ENCODE results near the gene WDR70. TPM values are rescaled to one million over a fixed set of nuclear protein-coding genes. Genes with fewer than 3 reads are reported as not detected.
"Not testable (repeated sequence)": the region's sequence is repeated elsewhere in the genome, so short reads cannot be mapped to it uniquely, and the experiment has no call there.

Gene WDR70
- total RNA-seq, 1 experiment from 2014 or later: 25.0 TPM

- no peaks in the 10 kb centered on the region for H3K4me1 ChIP-seq (ENCODE audit: insufficient read depth, low read length)
- CTCF ChIA-PET: interaction anchor here (0.5 kb wide), 1 partner anchor 1031 kb away, joined by 3 read pairs; no protein-coding TSS in a partner anchor
- H4K20me1 ChIP-seq (ENCODE audit: low read length): no peaks in the 10 kb centered on the region
- no peak overlapping the region for H2AFZ ChIP-seq (ENCODE audit: low read length)
- no TSS peak for BruUV-seq (replicated peaks)
- H3K27me3 ChIP-seq (ENCODE audit: low read length): no peaks in the 10 kb centered on the region
- no peak overlapping the region for H3K27ac ChIP-seq (ENCODE audit: low read length)
- no peaks in the 10 kb centered on the region for H3K79me2 ChIP-seq (ENCODE audit: low read length)
- POLR2A ChIA-PET (ENCODE audit: unreplicated experiment): no interaction called here
- DNase-seq: no peak
- intact Hi-C loops (cut with micrococcal nuclease): no loop called here
- H3K9me3 ChIP-seq (ENCODE audit: low read length): no peaks in the 10 kb centered on the region
- no peak overlapping the region for H3K4me2 ChIP-seq (ENCODE audit: low read length)
- H3K36me3 ChIP-seq (ENCODE audit: low read depth, low read length): no peaks in the 10 kb centered on the region
- TF ChIP-seq EZH2phosphoT487 (IDR thresholded peaks at IDR 0.05; ENCODE audit: borderline replicate concordance, low read length) (no peak), CTCF (conservative IDR thresholded peaks at IDR 0.05; ENCODE audit: low read depth, low read length) (no peak), EZH2 (IDR thresholded peaks at IDR 0.05; ENCODE audit: low read length, unreplicated experiment) (no peak)
- H3K9ac ChIP-seq (ENCODE audit: low read length): no peak overlapping the region
- no peak for ATAC-seq
- no peak overlapping the region for H3K4me3 ChIP-seq (ENCODE audit: low read length)
- no peaks in the 10 kb centered on the region for H3F3A ChIP-seq (ENCODE audit: low read length, unreplicated experiment)
- no peaks in the 10 kb centered on the region for H3K9me2 ChIP-seq (replicated peaks; ENCODE audit: low read length)
These were observed 236.1 kb downstream of the WDR70 start for GRCh38 chr5:37615184-37615583.

GRCh38 chr5:37619353-37619752 is 240.2 kb downstream of the WDR70 start:
- Histone ChIP-seq H3K9me2 (replicated peaks; ENCODE audit: low read length) (no peaks in the 10 kb centered on the region), H3K4me2 (ENCODE audit: low read length) (no peak overlapping the region), H4K20me1 (ENCODE audit: low read length) (no peaks in the 10 kb centered on the region), H3K4me1 (ENCODE audit: insufficient read depth, low read length) (no peaks in the 10 kb centered on the region), H3K4me3 (ENCODE audit: low read length) (no peak overlapping the region), H3K9me3 (ENCODE audit: low read length) (no peaks in the 10 kb centered on the region), H2AFZ (ENCODE audit: low read length) (no peak overlapping the region), H3K27ac (ENCODE audit: low read length) (no peak overlapping the region), H3F3A (ENCODE audit: low read length, unreplicated experiment) (no peaks in the 10 kb centered on the region), H3K27me3 (ENCODE audit: low read length) (no peaks in the 10 kb centered on the region), H3K79me2 (ENCODE audit: low read length) (no peaks in the 10 kb centered on the region), H3K36me3 (ENCODE audit: low read depth, low read length) (no peaks in the 10 kb centered on the region), H3K9ac (ENCODE audit: low read length) (no peak overlapping the region)
- no peak for TF ChIP-seq EZH2 (IDR thresholded peaks at IDR 0.05; ENCODE audit: low read length, unreplicated experiment)
- no peak for TF ChIP-seq EZH2phosphoT487 (IDR thresholded peaks at IDR 0.05; ENCODE audit: borderline replicate concordance, low read length)
- TF ChIP-seq CTCF (conservative IDR thresholded peaks at IDR 0.05; ENCODE audit: low read depth, low read length): no peak
- CTCF ChIA-PET: no interaction called here
- BruUV-seq (replicated peaks): no TSS peak
- ATAC-seq: no peak
- POLR2A ChIA-PET (ENCODE audit: unreplicated experiment): no interaction called here
- intact Hi-C loops (cut with micrococcal nuclease): no loop called here
- no peak for DNase-seq

GRCh38 chr5:37622354-37622753 is 243.2 kb downstream of the WDR70 start:
- H4K20me1 ChIP-seq (ENCODE audit: low read length); H3K9me3 ChIP-seq (ENCODE audit: low read length); DNase-seq; H3K36me3 ChIP-seq (ENCODE audit: low read depth, low read length); H3K4me1 ChIP-seq (ENCODE audit: insufficient read depth, low read length); ATAC-seq; intact Hi-C loops (cut with micrococcal nuclease); H3K79me2 ChIP-seq (ENCODE audit: low read length); H3K9me2 ChIP-seq (replicated peaks; ENCODE audit: low read length); H3F3A ChIP-seq (ENCODE audit: low read length, unreplicated experiment); H3K27me3 ChIP-seq (ENCODE audit: low read length); H3K4me2 ChIP-seq (ENCODE audit: low read length); BruUV-seq (replicated peaks); H3K27ac ChIP-seq (ENCODE audit: low read length); POLR2A ChIA-PET (ENCODE audit: unreplicated experiment); H2AFZ ChIP-seq (ENCODE audit: low read length); CTCF ChIA-PET; H3K9ac ChIP-seq (ENCODE audit: low read length); H3K4me3 ChIP-seq (ENCODE audit: low read length): not testable (repeated sequence)
